ENCODE measurements around the gene COQ3.

DNA sequence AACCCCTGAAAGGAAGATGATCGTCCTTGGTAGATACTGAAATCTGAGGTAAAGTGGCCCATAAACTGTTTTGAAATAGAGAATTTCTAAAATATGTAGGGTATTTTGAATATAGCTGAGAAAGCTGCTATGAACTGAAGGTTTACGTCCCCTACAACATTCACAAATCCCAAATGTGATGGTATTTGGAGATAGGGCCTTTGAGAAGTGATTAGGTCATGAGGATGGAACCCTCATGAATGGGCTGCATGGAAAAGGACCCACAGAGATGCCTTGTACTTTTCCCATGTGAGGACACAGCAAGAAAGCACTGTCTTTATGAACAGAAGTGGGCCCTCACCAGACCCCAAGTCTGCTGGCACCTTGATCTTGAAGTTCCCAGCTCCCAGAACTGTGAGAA, 37.9 kb upstream of the COQ3 start:
- no peak for TF ChIP-seq POLR2AphosphoS5 (IDR thresholded peaks at IDR 0.05)
- no peak for TF ChIP-seq CTCF (IDR thresholded peaks at IDR 0.05)
